ENCODE data around the gene SLC2A13.

SLC2A13 gene

GRCh38 chr12:39722504-39722903, 383.4 kb downstream of the SLC2A13 start:
- no peak for ATAC-seq (ENCODE audit: low read depth)

GRCh38 chr12:39713552-39713951, 392.3 kb downstream of the SLC2A13 start:
- no peak for TF ChIP-seq CTCF (IDR thresholded peaks at IDR 0.05; ENCODE audit: poor library complexity, severe bottlenecking)
- no peak for ATAC-seq (ENCODE audit: low read depth)
- no peaks in the 10 kb centered on the region for H3K27me3 ChIP-seq (ENCODE audit: insufficient read depth, poor library complexity, severe bottlenecking)
- H3K4me1 ChIP-seq (ENCODE audit: insufficient read depth, poor library complexity, severe bottlenecking): no peaks in the 10 kb centered on the region
- no peak overlapping the region for H3K4me3 ChIP-seq (ENCODE audit: severe bottlenecking)
- no peak for DNase-seq (ENCODE audit: low spot score)
- H3K36me3 ChIP-seq (ENCODE audit: low read depth): no peaks in the 10 kb centered on the region
- no peak overlapping the region for H3K27ac ChIP-seq (ENCODE audit: poor library complexity, severe bottlenecking)
- H3K9me3 ChIP-seq (ENCODE audit: severe bottlenecking): no peaks in the 10 kb centered on the region

More at GRCh38 chr12:39722504-39722903, 383.4 kb downstream of the SLC2A13 start:
- Histone ChIP-seq H3K4me3 (ENCODE audit: severe bottlenecking) (no peak overlapping the region), H3K4me1 (ENCODE audit: insufficient read depth, poor library complexity, severe bottlenecking) (no peaks in the 10 kb centered on the region), H3K36me3 (ENCODE audit: low read depth) (no peaks in the 10 kb centered on the region), H3K27me3 (ENCODE audit: insufficient read depth, poor library complexity, severe bottlenecking) (no peaks in the 10 kb centered on the region), H3K9me3 (ENCODE audit: severe bottlenecking) (no peaks in the 10 kb centered on the region), H3K27ac (ENCODE audit: poor library complexity, severe bottlenecking) (no peak overlapping the region)
- no peak for DNase-seq (ENCODE audit: low spot score)
- no peak for TF ChIP-seq CTCF (IDR thresholded peaks at IDR 0.05; ENCODE audit: poor library complexity, severe bottlenecking)

GRCh38 chr12:39712334-39712733, 393.5 kb downstream of the SLC2A13 start:
- Histone ChIP-seq H3K9me3 (ENCODE audit: severe bottlenecking) (no peaks in the 10 kb centered on the region), H3K4me3 (ENCODE audit: severe bottlenecking) (no peak overlapping the region), H3K27me3 (ENCODE audit: insufficient read depth, poor library complexity, severe bottlenecking) (no peaks in the 10 kb centered on the region), H3K27ac (ENCODE audit: poor library complexity, severe bottlenecking) (no peak overlapping the region), H3K36me3 (ENCODE audit: low read depth) (no peaks in the 10 kb centered on the region), H3K4me1 (ENCODE audit: insufficient read depth, poor library complexity, severe bottlenecking) (no peaks in the 10 kb centered on the region)
- ATAC-seq (ENCODE audit: low read depth): no peak
- TF ChIP-seq CTCF (IDR thresholded peaks at IDR 0.05; ENCODE audit: poor library complexity, severe bottlenecking): no peak
- no peak for DNase-seq (ENCODE audit: low spot score)
